KMS-11 (cell line): ENCODE measurements around the gene TVP23C.

ENCODE experiments used
- H2AFZ ChIP-seq: fragments of 200-600 bp; sonication (generic); 2 replicates; pipeline ENCODE4 v1.6.1; 2016; ENCODE audit warnings: antibody characterized with exemption, mixed run types, low read depth
- H3K27ac ChIP-seq: fragments of 200-600 bp; sonication (generic); 2 replicates; pipeline ENCODE4 v1.6.1; 2016; ENCODE audit warnings: mild to moderate bottlenecking, mixed run types
- H3K27me3 ChIP-seq: fragments of 200-600 bp; sonication (generic); 2 replicates; pipeline ENCODE4 v1.6.1; 2017; ENCODE audit warnings: mild to moderate bottlenecking, low read depth, mixed run types, moderate library complexity; ENCODE audit not compliant: insufficient read depth
- H3K36me3 ChIP-seq: fragments of 200-600 bp; sonication (generic); 2 replicates; pipeline ENCODE4 v1.6.1; 2017; ENCODE audit warnings: mild to moderate bottlenecking, mixed run types; ENCODE audit not compliant: insufficient read depth
- H3K4me1 ChIP-seq: fragments of 200-600 bp; sonication (generic); 2 replicates; pipeline ENCODE4 v1.6.1; 2016; ENCODE audit warnings: mild to moderate bottlenecking, low read depth, mixed run types; ENCODE audit not compliant: poor library complexity, severe bottlenecking
- H3K4me2 ChIP-seq: fragments of 200-600 bp; sonication (generic); 2 replicates; pipeline ENCODE4 v1.7.0; 2016; ENCODE audit warnings: mild to moderate bottlenecking, mixed run types
- H3K4me3 ChIP-seq: fragments of 200-600 bp; sonication (generic); IDR thresholded peaks from 2 replicates; pipeline ENCODE4 v1.6.1; 2017; ENCODE audit warnings: low read depth, low read length, mixed read lengths; ENCODE audit not compliant: insufficient read depth
- H3K79me2 ChIP-seq: fragments of 200-600 bp; sonication (generic); 2 replicates; pipeline ENCODE4 v1.6.1; 2016; ENCODE audit warnings: low read depth, mixed run types; ENCODE audit not compliant: insufficient read depth
- H3K9ac ChIP-seq: fragments of 200-600 bp; sonication (generic); 2 replicates; pipeline ENCODE4 v1.6.1; 2016; ENCODE audit warnings: mild to moderate bottlenecking, mixed run types
- H4K20me1 ChIP-seq: fragments of 200-600 bp; sonication (generic); 2 replicates; pipeline ENCODE4 v1.6.1; 2016; ENCODE audit warnings: mild to moderate bottlenecking, mixed run types; ENCODE audit not compliant: insufficient read depth
- CTCF ChIP-seq: fragments of 200-600 bp; sonication (generic); conservative IDR thresholded peaks from 2 replicates; pipeline ENCODE4 v1.6.1; 2017; ENCODE audit warnings: low read depth, mild to moderate bottlenecking, antibody characterized with exemption, low read length, moderate library complexity, mixed read lengths

Gene TVP23C

DNA sequence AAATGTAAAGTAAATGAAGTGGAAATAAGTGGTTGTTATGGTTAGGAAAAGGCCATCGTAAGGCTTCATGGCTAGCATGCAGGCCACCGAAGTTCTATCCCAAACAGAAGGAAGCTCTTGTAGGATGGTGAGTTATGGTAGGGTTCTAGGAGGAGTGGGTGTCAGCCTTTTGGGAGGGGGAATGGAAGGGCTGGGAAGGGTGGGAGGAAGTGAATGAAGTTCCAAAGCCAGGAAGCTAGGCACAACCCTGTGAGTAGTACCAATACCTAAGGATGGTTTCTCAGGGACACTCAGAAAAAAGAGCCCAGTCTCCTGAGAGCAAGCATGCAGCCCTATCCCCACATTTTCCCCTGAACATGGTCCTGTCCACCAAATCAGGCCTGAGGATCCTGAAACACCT lies 59.6 kb downstream of the TVP23C start:
- no peak overlapping the region for H2AFZ ChIP-seq
- H3K4me2 ChIP-seq, result no peak overlapping the region
- H4K20me1 ChIP-seq, result no peaks in the 10 kb centered on the region
- TF ChIP-seq CTCF, result no peak
- no peak overlapping the region for H3K27ac ChIP-seq
- no peaks in the 10 kb centered on the region for H3K79me2 ChIP-seq
- no peaks in the 10 kb centered on the region for H3K36me3 ChIP-seq
- H3K4me3 ChIP-seq, result no peak overlapping the region
- no peaks in the 10 kb centered on the region for H3K4me1 ChIP-seq
- no peak overlapping the region for H3K9ac ChIP-seq
- no peaks in the 10 kb centered on the region for H3K27me3 ChIP-seq

DNA sequence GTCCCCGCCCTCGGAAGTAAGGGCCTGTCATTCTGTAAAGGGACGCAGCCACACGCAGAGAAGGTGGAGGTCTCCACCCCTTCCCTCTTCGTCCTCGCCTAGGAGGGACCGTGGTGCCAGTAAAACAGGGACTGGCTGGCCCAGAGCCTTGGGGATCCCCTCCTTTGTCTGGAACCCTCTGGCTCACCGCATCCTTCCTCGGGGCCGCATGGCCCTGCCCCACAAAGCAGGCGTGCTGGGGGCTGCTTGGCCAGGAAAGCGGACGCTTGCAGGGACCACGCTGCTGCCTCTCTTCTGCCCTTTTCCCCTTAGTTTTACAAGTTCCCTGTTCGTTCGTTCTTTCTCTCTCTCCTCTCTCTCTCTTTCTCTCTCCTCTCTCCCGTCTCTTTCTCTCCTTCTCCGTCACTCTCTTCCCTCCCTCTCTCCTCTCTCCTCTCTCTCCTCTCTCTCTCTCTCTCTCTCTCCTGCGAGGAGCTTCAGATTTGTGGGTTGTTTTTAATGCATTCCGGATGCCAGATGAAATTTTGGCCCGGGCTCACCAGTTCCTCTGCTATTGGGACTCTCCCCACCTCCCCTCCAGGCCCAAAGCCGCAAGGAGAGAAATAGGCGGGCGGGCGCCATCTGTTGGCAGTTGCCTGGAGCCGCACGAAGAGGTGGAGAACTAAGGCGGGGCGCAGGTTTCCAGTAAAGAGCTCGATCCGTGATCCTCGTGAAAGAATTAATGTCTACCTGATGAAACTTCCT lies 60.7 kb downstream of the TVP23C start:
- no peaks in the 10 kb centered on the region for H3K79me2 ChIP-seq
- H3K9ac ChIP-seq, result no peak overlapping the region
- no peak overlapping the region for H3K4me2 ChIP-seq
- H4K20me1 ChIP-seq, result no peaks in the 10 kb centered on the region
- no peaks in the 10 kb centered on the region for H3K36me3 ChIP-seq
- TF ChIP-seq CTCF, result no peak
- H3K4me1 ChIP-seq, result no peaks in the 10 kb centered on the region
- H3K4me3 ChIP-seq, result no peak overlapping the region
- no peaks in the 10 kb centered on the region for H3K27me3 ChIP-seq
- H2AFZ ChIP-seq, result no peak overlapping the region
- H3K27ac ChIP-seq, result no peak overlapping the region

DNA sequence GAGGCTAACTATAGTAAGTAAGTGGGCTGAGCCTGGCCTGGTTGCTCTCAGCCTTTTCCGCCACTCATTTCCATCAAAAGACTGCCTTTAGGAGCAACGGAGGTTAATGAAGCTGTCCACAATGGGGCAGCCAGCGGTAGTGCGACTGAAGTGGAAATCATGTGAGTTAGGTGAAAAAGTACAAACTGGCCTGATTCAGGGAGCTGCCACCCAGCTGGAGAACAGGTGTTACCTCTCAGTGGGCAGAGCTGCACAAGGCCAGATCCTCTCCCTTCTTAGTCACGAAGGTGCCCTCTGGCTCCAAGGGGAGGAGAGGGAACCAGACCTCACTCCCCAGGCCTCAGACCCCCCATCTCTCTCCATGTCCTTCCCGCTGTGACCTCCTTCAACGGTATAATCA lies 61.5 kb downstream of the TVP23C start:
- TF ChIP-seq CTCF, result no peak
- Histone ChIP-seq H3K36me3 (no peaks in the 10 kb centered on the region), H3K9ac (no peak overlapping the region), H3K4me2 (no peak overlapping the region), H3K4me3 (no peak overlapping the region), H3K27me3 (no peaks in the 10 kb centered on the region), H3K79me2 (no peaks in the 10 kb centered on the region), H4K20me1 (no peaks in the 10 kb centered on the region), H2AFZ (no peak overlapping the region), H3K27ac (no peak overlapping the region), H3K4me1 (no peaks in the 10 kb centered on the region)

DNA sequence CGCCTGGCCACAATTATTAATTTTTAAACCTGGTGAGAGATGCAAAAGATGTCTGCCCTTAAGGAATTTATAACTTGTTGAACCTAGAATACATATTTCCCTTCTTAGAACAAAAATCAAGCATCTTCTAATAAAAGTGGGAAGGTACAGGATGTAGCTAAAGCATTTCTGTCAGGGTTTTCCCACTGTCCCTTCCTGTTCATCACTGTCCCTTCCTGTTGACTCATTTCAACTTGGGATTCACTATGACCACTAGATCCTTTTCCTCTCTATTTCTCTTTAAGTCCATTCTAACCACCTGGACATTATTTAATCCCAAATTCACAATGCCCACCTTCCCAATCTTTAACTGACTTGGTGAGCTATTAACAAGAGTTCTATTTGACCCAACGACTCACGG lies 62.0 kb downstream of the TVP23C start:
- H3K4me2 ChIP-seq, result no peak overlapping the region

More for the DNA sequence above, 62.0 kb downstream of the TVP23C start:
- Histone ChIP-seq H3K27me3 (no peaks in the 10 kb centered on the region), H3K36me3 (no peaks in the 10 kb centered on the region), H3K4me1 (no peaks in the 10 kb centered on the region), H4K20me1 (no peaks in the 10 kb centered on the region), H3K4me3 (no peak overlapping the region), H3K79me2 (no peaks in the 10 kb centered on the region), H3K9ac (no peak overlapping the region), H2AFZ (no peak overlapping the region), H3K27ac (no peak overlapping the region)
- TF ChIP-seq CTCF, result no peak
